Lower leg skin (tissue), 4 donors: ENCODE measurements around the gene ANAPC5. TPM values are rescaled to one million over a fixed set of nuclear protein-coding genes. Genes with fewer than 3 reads are reported as not detected.
"Not testable (repeated sequence)": the region's sequence is repeated elsewhere in the genome, so short reads cannot be mapped to it uniquely, and the experiment has no call there.

Experiments used
- DNase-seq, 2 donors: peaks; one replicate each; pipeline ENCODE4 v3.0.0-alpha.2; 2019; ENCODE audit warnings: low spot score in 2 of 2
- H3K4me3 ChIP-seq: fragments of 200-600 bp; sonication (generic); 2 replicates; pipeline ENCODE4 v1.5.1; 2017; ENCODE audit warnings: mild to moderate bottlenecking, low read depth; ENCODE audit not compliant: poor library complexity, severe bottlenecking
- CTCF ChIP-seq, 3 donors: fragments of 450-650 bp; IDR thresholded peaks; one replicate each; pipeline ENCODE4 v1.5.1; 2016; ENCODE audit warnings: antibody characterized with exemption in 3 of 3, mild to moderate bottlenecking in 3 of 3, moderate library complexity in 2 of 3
- POLR2A ChIP-seq, 2 donors: fragments of 450-650 bp; IDR thresholded peaks; one replicate each; pipeline ENCODE4 v1.6.1; 2016 to 2017; ENCODE audit warnings: antibody characterized with exemption in 2 of 2, mild to moderate bottlenecking in 1 of 2, moderate library complexity in 1 of 2
- WGBS, 2 donors: methylation state at CpG; one replicate each; pipeline ENCODE4 v1.1.5; 2018; 5-methylcytosine and 5-hydroxymethylcytosine counted together
- intact Hi-C: fragments of 100-400 bp; cut with DNase I; formaldehyde crosslinking; loops from one replicate; pipeline ENCODE4 v1.15.0; 2023; ENCODE audit warnings: low total_unique reads
- total RNA-seq, 4 donors: library from RNA; depleted of rRNA; stranded (reverse); fragments of >200 nt; gene quantifications; one replicate each; pipeline ENCODE4 v1.1.0, GENCODE V29; 2016

ANAPC5 gene
- total RNA-seq, 4 donors from 2014 or later, result 73.7 to 97.4 (median 91.5) TPM

GRCh38 chr12:121397521-121397920, 45.3 kb upstream of the ANAPC5 start:
- DNase-seq, result peak in 1 of 2 donors; percentile 37
- no peak overlapping the region for H3K4me3 ChIP-seq
- 97 to 98% methylated on average over 14 of the region's 14 CpGs for WGBS, 2 donors
- TF ChIP-seq POLR2A (IDR thresholded peaks at IDR 0.05), result no peak
- no peak for TF ChIP-seq CTCF (IDR thresholded peaks at IDR 0.05)
- intact Hi-C loops, result no loop called here

GRCh38 chr12:121392325-121392716, 40.1 kb upstream of the ANAPC5 start:
- intact Hi-C loops, result no loop called here
- DNase-seq, result peak in 1 of 2 donors; percentile 10
- no peak for TF ChIP-seq CTCF (IDR thresholded peaks at IDR 0.05)
- 71 to 76% methylated on average over 3 of the region's 3 CpGs for WGBS, 2 donors
- no peak overlapping the region for H3K4me3 ChIP-seq

- TF ChIP-seq CTCF (IDR thresholded peaks at IDR 0.05), result no peak
- no peak for TF ChIP-seq POLR2A (IDR thresholded peaks at IDR 0.05)
- intact Hi-C loops, result no loop called here
- no peak overlapping the region for H3K4me3 ChIP-seq
- peak in 1 of 2 donors; percentile 79 for DNase-seq
- 44 to 45% methylated on average over 10 of the region's 10 CpGs for WGBS, 2 donors
Observed at GRCh38 chr12:121391619-121392324, 39.6 kb upstream of the ANAPC5 start.

GRCh38 chr12:121390856-121391255, 38.6 kb upstream of the ANAPC5 start:
- no peak overlapping the region for H3K4me3 ChIP-seq
- 50 to 65% methylated on average over 2 of the region's 2 CpGs for WGBS, 2 donors
- peak in 1 of 2 donors; percentile 13 for DNase-seq
- intact Hi-C loops, result no loop called here
- TF ChIP-seq POLR2A (IDR thresholded peaks at IDR 0.05), result no peak
- TF ChIP-seq CTCF (IDR thresholded peaks at IDR 0.05), result no peak

- TF ChIP-seq POLR2A (IDR thresholded peaks at IDR 0.05) (no peak), CTCF (IDR thresholded peaks at IDR 0.05) (no peak)
- WGBS, 2 donors, result 73 to 76% methylated on average over 5 of the region's 5 CpGs
- H3K4me3 ChIP-seq, result no peak overlapping the region
- intact Hi-C loops, result no loop called here
- no peak for DNase-seq
Observed at GRCh38 chr12:121388421-121388981, 36.3 kb upstream of the ANAPC5 start.

- H3K4me3 ChIP-seq, intact Hi-C loops, DNase-seq: not testable (repeated sequence)
- 80 to 84% methylated on average over 6 of the region's 6 CpGs for WGBS, 2 donors
Observed at GRCh38 chr12:121384891-121385290, 32.7 kb upstream of the ANAPC5 start.
